IgD-negative memory B cell (primary cell): ENCODE measurements around the gene TSPY8. TPM values are rescaled to one million over a fixed set of nuclear protein-coding genes. Genes with fewer than 3 reads are reported as not detected.
"Not testable (repeated sequence)": the region's sequence is repeated elsewhere in the genome, so short reads cannot be mapped to it uniquely, and the experiment has no call there.

ENCODE experiments used
- H3K27ac Mint-ChIP-seq, 3 donors: one replicate each; pipeline ENCODE4 v1.8.0; 2020 to 2022; ENCODE audit warnings: mild to moderate bottlenecking in 3 of 3, mixed read lengths in 3 of 3, moderate library complexity in 1 of 3
- H3K27me3 Mint-ChIP-seq: one replicate; pipeline ENCODE4 v1.8.0; 2021; ENCODE audit warnings: mixed read lengths
- H3K36me3 Mint-ChIP-seq: one replicate; pipeline ENCODE4 v1.8.0; 2020; ENCODE audit warnings: mild to moderate bottlenecking, mixed read lengths
- H3K4me1 Mint-ChIP-seq, 3 donors: one replicate each; pipeline ENCODE4 v1.8.0; 2020 to 2022; ENCODE audit warnings: mixed read lengths in 3 of 3, mild to moderate bottlenecking in 1 of 3
- H3K4me3 Mint-ChIP-seq, 4 donors: one replicate each; pipeline ENCODE4 v1.8.0; 2020 to 2022; ENCODE audit warnings: mild to moderate bottlenecking in 4 of 4, mixed read lengths in 4 of 4, moderate library complexity in 3 of 4
- H3K9me3 Mint-ChIP-seq, 3 donors: one replicate each; pipeline ENCODE4 v1.8.0; 2020 to 2021; ENCODE audit warnings: mixed read lengths in 3 of 3, mild to moderate bottlenecking in 1 of 3
- polyA plus RNA-seq: library from polyadenylated mRNA; unstranded; fragments of 300-500 nt; fragmentation: Illumina TruSeq; gene quantifications from one replicate; pipeline ENCODE4 v1.2.3, GENCODE V29; 2021

TSPY8 gene, protein sequence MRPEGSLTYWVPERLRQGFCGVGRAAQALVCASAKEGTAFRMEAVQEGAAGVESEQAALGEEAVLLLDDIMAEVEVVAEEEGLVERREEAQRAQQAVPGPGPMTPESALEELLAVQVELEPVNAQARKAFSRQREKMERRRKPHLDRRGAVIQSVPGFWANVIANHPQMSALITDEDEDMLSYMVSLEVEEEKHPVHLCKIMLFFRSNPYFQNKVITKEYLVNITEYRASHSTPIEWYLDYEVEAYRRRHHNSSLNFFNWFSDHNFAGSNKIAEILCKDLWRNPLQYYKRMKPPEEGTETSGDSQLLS
- polyA plus RNA-seq = not detected

DNA sequence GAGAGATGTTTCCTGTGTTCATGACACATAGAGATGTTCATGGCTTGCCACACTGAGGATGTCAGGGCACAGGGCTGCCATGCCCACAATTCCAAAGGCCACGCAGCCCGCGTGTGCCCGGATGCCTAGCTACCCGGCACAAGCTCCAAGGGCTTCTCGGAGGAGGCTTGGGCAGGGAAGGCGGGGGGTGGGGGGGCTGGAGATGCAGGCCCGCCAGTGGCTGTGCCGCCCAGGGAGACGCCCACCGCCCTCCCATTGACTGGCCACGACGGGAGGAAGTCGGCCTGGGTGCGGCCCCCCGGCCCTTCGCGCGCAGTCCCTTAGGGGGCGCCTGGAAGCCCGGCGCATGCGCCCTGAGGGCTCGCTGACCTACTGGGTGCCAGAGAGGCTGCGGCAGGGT, at the start of gene TSPY8:
Gene TSPY8, plus strand, starts transcription at position 301 of the 400 bp plus-strand sequence. Its CDS starts 46 bp downstream, at position 347.
- H3K27ac Mint-ChIP-seq, H3K9me3 Mint-ChIP-seq, H3K4me1 Mint-ChIP-seq, H3K36me3 Mint-ChIP-seq, H3K4me3 Mint-ChIP-seq, H3K27me3 Mint-ChIP-seq: not testable (repeated sequence)

DNA sequence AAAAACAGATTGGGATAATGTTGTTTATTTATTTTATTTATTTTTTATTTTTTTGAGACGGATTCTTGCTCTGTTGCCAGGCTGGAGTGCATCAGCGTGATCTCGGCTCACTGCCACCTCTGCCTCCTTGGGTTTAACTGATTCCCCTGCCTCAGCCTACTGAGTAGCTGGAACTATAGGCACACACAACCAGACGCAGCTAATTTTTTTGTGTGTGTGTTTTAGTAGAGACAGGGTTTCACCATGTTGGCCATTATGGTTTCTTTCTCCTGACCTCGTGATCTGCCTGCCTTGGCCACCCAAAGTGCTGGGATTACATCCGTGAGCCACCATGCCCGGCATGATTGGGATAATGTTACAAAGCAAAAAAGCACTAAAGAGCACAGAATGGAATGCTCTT, 36.6 kb upstream of the TSPY8 start:
- Mint-ChIP-seq H3K36me3 (no peaks in the 10 kb centered on the region), H3K27ac (no peak overlapping the region), H3K27me3 (no peaks in the 10 kb centered on the region), H3K4me3 (no peak overlapping the region), H3K4me1 (no peaks in the 10 kb centered on the region), H3K9me3 (no peaks in the 10 kb centered on the region)

DNA sequence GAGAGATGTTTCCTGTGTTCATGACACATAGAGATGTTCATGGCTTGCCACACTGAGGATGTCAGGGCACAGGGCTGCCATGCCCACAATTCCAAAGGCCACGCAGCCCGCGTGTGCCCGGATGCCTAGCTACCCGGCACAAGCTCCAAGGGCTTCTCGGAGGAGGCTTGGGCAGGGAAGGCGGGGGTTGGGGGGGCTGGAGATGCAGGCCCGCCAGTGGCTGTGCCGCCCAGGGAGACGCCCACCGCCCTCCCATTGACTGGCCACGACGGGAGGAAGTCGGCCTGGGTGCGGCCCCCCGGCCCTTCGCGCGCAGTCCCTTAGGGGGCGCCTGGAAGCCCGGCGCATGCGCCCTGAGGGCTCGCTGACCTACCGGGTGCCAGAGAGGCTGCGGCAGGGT, 20.4 kb upstream of the TSPY8 start, which contains the start of gene TSPY4:
Gene TSPY4, plus strand, starts transcription at position 301 of the 400 bp plus-strand sequence. Its CDS starts 46 bp downstream, at position 347.
- H3K9me3 Mint-ChIP-seq, H3K36me3 Mint-ChIP-seq, H3K27ac Mint-ChIP-seq: not testable (repeated sequence)

GRCh38 chrY:9396527-9396926, 38.9 kb downstream of the TSPY8 start:
- not testable (repeated sequence) for H3K4me3 Mint-ChIP-seq, H3K4me1 Mint-ChIP-seq, H3K36me3 Mint-ChIP-seq, H3K9me3 Mint-ChIP-seq, H3K27me3 Mint-ChIP-seq, H3K27ac Mint-ChIP-seq

More for the DNA sequence above, 20.4 kb upstream of the TSPY8 start, which contains the start of gene TSPY4:
- not testable (repeated sequence) for H3K27me3 Mint-ChIP-seq, H3K4me3 Mint-ChIP-seq, H3K4me1 Mint-ChIP-seq

DNA sequence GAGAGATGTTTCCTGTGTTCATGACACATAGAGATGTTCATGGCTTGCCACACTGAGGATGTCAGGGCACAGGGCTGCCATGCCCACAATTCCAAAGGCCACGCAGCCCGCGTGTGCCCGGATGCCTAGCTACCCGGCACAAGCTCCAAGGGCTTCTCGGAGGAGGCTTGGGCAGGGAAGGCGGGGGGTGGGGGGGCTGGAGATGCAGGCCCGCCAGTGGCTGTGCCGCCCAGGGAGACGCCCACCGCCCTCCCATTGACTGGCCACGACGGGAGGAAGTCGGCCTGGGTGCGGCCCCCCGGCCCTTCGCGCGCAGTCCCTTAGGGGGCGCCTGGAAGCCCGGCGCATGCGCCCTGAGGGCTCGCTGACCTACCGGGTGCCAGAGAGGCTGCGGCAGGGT, 40.5 kb downstream of the TSPY8 start, which contains the start of gene TSPY3:
Gene TSPY3, plus strand, starts transcription at position 301 of the 400 bp plus-strand sequence. Its CDS starts 46 bp downstream, at position 347.
- not testable (repeated sequence) for H3K4me1 Mint-ChIP-seq, H3K9me3 Mint-ChIP-seq, H3K27ac Mint-ChIP-seq, H3K4me3 Mint-ChIP-seq, H3K36me3 Mint-ChIP-seq, H3K27me3 Mint-ChIP-seq

Other genes starting within 250 kb of the TSPY8 start
- gene TSPY4, start 20.3 kb upstream of the TSPY8 start, polyA plus RNA-seq = not detected
- not detected for gene TSPY3, start 40.6 kb downstream of the TSPY8 start, polyA plus RNA-seq
- gene TSPY1, start 109.2 kb downstream of the TSPY8 start, polyA plus RNA-seq = not detected
- gene TSPY9, start 129.5 kb downstream of the TSPY8 start, polyA plus RNA-seq = not detected
- not detected for gene TSPY10, start 170.1 kb downstream of the TSPY8 start, polyA plus RNA-seq